HepG2 (cell line): ENCODE measurements around the gene VAV2.

Experiments used
- EZH2 ChIP-seq: conservative IDR thresholded peaks from 2 replicates; pipeline ENCODE4 v1.6.1; 2012; ENCODE audit warnings: mild to moderate bottlenecking, low read depth, low read length, moderate library complexity
- SP1 ChIP-seq, 2 experiments: fragments of 450-650 bp in 1 of 2; sonication (generic) in 1 of 2; formaldehyde crosslinking in 1 of 2; IDR thresholded peaks; 2 replicates each; pipeline versions ENCODE4 v1.4.0 to v1.6.1; 2016 to 2020; ENCODE audit warnings: missing genetic modification reagents in 1 of 2

- no peak for TF ChIP-seq EZH2
- TF ChIP-seq SP1 (IDR thresholded peaks at IDR 0.05), result no peak
- TF ChIP-seq SP1 (CRISPR knock-in tag; IDR thresholded peaks at IDR 0.05), result no peak
These were observed 86.6 kb downstream of the VAV2 start for GRCh38 chr9:133905493-133905892.
